ENCODE measurements around the gene RPS21. TPM values are rescaled to one million over a fixed set of nuclear protein-coding genes. Genes with fewer than 3 reads are reported as not detected.

RPS21 gene
- total and polyA plus RNA-seq, 2 of the 13 experiments (the other 11 are each of a cell fraction or from before 2014, with no cell fraction given) = 2,647 to 11,063 TPM

- TF ChIP-seq SNAPC4 (CRISPR knock-in tag; IDR thresholded peaks at IDR 0.05) (no peak), PTBP1 (IDR thresholded peaks at IDR 0.05; ENCODE audit: low read depth, low read length, poor library complexity, severe bottlenecking) (peak; percentile 26), DNMT3B (CRISPR knock-in tag; conservative IDR thresholded peaks at IDR 0.05) (no peak), TSC22D2 (CRISPR knock-in tag; IDR thresholded peaks at IDR 0.05; ENCODE audit: borderline replicate concordance) (no peak), ZNF616 (CRISPR knock-in tag; IDR thresholded peaks at IDR 0.05; ENCODE audit: low read depth) (no peak), ZBTB34 (CRISPR knock-in tag; IDR thresholded peaks at IDR 0.05) (no peak), ZNF609 (CRISPR knock-in tag; IDR thresholded peaks at IDR 0.05; ENCODE audit: borderline replicate concordance) (no peak), ZIK1 (CRISPR knock-in tag; IDR thresholded peaks at IDR 0.05; ENCODE audit: borderline replicate concordance, low read depth) (no peak), RXRA (CRISPR knock-in tag; IDR thresholded peaks at IDR 0.05) (0 out of 2 replicates have a peak, but pooled peaks have one; percentile 11), JUND (CRISPR knock-in tag; IDR thresholded peaks at IDR 0.05) (peak; percentile 51; the same call in 1 of the 2 replicates), FOXO4 (CRISPR knock-in tag; conservative IDR thresholded peaks at IDR 0.05) (no peak), ZBTB7B (CRISPR knock-in tag; IDR thresholded peaks at IDR 0.05) (no peak), ZFP36L1 (CRISPR knock-in tag; IDR thresholded peaks at IDR 0.05) (no peak), TMF1 (CRISPR knock-in tag; IDR thresholded peaks at IDR 0.05; ENCODE audit: low read depth) (no peak), ZNF224 (CRISPR knock-in tag; IDR thresholded peaks at IDR 0.05) (no peak), SIX4 (CRISPR knock-in tag; IDR thresholded peaks at IDR 0.05) (no peak), HNRNPL (IDR thresholded peaks at IDR 0.05; ENCODE audit: low read depth, low read length) (no peak)
These were observed 30.9 kb upstream of the RPS21 start (continued) for GRCh38 chr20:62355878-62356588.

All from HepG2 (cell line).